SK-N-SH (cell line): ENCODE results near the gene PAPLN. TPM values are rescaled to one million over a fixed set of nuclear protein-coding genes. Genes with fewer than 3 reads are reported as not detected.

Experiments
- CTCF ChIA-PET: fragments of 300-600, 350-600 bp; formaldehyde crosslinking; extraction: SDS; loops from one replicate; lab custom pipeline; 2021; lab: Yijun Ruan, JAX
- POLR2A ChIA-PET: fragments of 350-600 bp; sonication (Branson Sonifier 250); formaldehyde crosslinking; extraction: SDS; loops from one replicate; lab custom pipeline; 2020; ENCODE audit warnings: antibody characterized with exemption, inconsistent platforms; lab: Yijun Ruan, JAX
- DNase-seq: peaks from one replicate; pipeline ENCODE4 v3.0.0; 2012
- H2AFZ ChIP-seq: fragments of 200-600 bp; sonication (generic); 2 replicates; pipeline ENCODE4 v1.8.1; 2016; ENCODE audit warnings: antibody characterized with exemption, mild to moderate bottlenecking, low read depth
- H3F3A ChIP-seq: fragments of 200-600 bp; sonication (generic); replicated peaks from 2 replicates; pipeline ENCODE3; 2016; ENCODE audit warnings: antibody characterized with exemption, mild to moderate bottlenecking; ENCODE audit not compliant: insufficient read depth
- H3K27ac ChIP-seq, 2 experiments: fragments of 200-500 bp in 1 of 2; fragments of 200-600 bp in 1 of 2; sonication (Bioruptor generic) in 1 of 2; sonication (generic), shearing (Covaris generic) in 1 of 2; 2 replicates each; pipeline versions ENCODE4 v1.5.1 to v1.6.1; 2014 to 2016; ENCODE audit warnings: low read depth in 2 of 2, inconsistent platforms in 1 of 2, low read length in 1 of 2, mild to moderate bottlenecking in 1 of 2, mixed read lengths in 1 of 2
- H3K27me3 ChIP-seq: fragments of 200-600 bp; sonication (generic), shearing (Covaris generic); 2 replicates; pipeline ENCODE4 v1.6.1; 2016; ENCODE audit warnings: mixed run types; ENCODE audit not compliant: insufficient read depth
- H3K36me3 ChIP-seq, 2 experiments: fragments of 200-500 bp in 1 of 2; fragments of 200-600 bp in 1 of 2; sonication (Bioruptor generic) in 1 of 2; sonication (generic) in 1 of 2; replicated peaks in 1 of 2; 2 replicates each; pipeline versions ENCODE3 to v1.5.1; 2014 to 2016; ENCODE audit warnings: low read length in 1 of 2, mild to moderate bottlenecking in 1 of 2; ENCODE audit not compliant: insufficient read depth in 2 of 2, control insufficient read depth in 1 of 2
- H3K4me1 ChIP-seq, 2 experiments: fragments of 200-500 bp in 1 of 2; fragments of 200-600 bp in 1 of 2; sonication (Bioruptor generic) in 1 of 2; sonication (generic), shearing (Covaris generic) in 1 of 2; 2 replicates each; pipeline versions ENCODE4 v1.5.1 to v1.6.1; 2014 to 2016; ENCODE audit warnings: low read depth in 1 of 2, low read length in 1 of 2, mixed run types in 1 of 2; ENCODE audit not compliant: insufficient read depth in 2 of 2, control insufficient read depth in 1 of 2
- H3K4me2 ChIP-seq: fragments of 200-600 bp; sonication (generic), shearing (Covaris generic); 2 replicates; pipeline ENCODE4 v1.6.1; 2017; ENCODE audit warnings: mixed run types
- H3K4me3 ChIP-seq, 2 experiments: fragments of 200-500 bp in 1 of 2; fragments of 200-600 bp in 1 of 2; sonication (Bioruptor generic) in 1 of 2; sonication (generic), shearing (Covaris generic) in 1 of 2; 2 replicates each; pipeline versions ENCODE4 v1.5.1 to v1.8.1; 2014 to 2016; ENCODE audit warnings: low read depth in 2 of 2, inconsistent platforms in 1 of 2, low read length in 1 of 2, mild to moderate bottlenecking in 1 of 2, mixed read lengths in 1 of 2, moderate library complexity in 1 of 2
- H3K79me2 ChIP-seq: fragments of 200-600 bp; sonication (generic); 2 replicates; pipeline ENCODE4 v1.8.1; 2017; ENCODE audit warnings: mild to moderate bottlenecking; ENCODE audit not compliant: insufficient read depth
- H3K9ac ChIP-seq: fragments of 200-600 bp; sonication (generic); 2 replicates; pipeline ENCODE4 v1.6.1; 2017; ENCODE audit warnings: mixed run types
- H3K9me2 ChIP-seq: fragments of 200-600 bp; sonication (generic); 2 replicates; pipeline ENCODE4 v1.6.1; 2017; ENCODE audit warnings: mixed run types
- H3K9me3 ChIP-seq: fragments of 200-600 bp; sonication (generic); 2 replicates; pipeline ENCODE4 v1.6.1; 2017; ENCODE audit warnings: mixed run types, mild to moderate bottlenecking, moderate library complexity
- H4K20me1 ChIP-seq: fragments of 200-600 bp; sonication (generic); 2 replicates; pipeline ENCODE4 v1.6.1; 2017; ENCODE audit warnings: mild to moderate bottlenecking, mixed run types; ENCODE audit not compliant: insufficient read depth
- CTCF ChIP-seq: fragments of 200-600 bp; sonication (generic); IDR thresholded peaks from 2 replicates; pipeline ENCODE4 v1.6.1; 2017; ENCODE audit warnings: antibody characterized with exemption, mild to moderate bottlenecking, moderate library complexity
- FOXJ3 ChIP-seq: sonication (generic); formaldehyde crosslinking; IDR thresholded peaks from 2 replicates; pipeline ENCODE4 v1.5.1; 2020; ENCODE audit warnings: mild to moderate bottlenecking, missing genetic modification reagents
- GABPA ChIP-seq: IDR thresholded peaks from 2 replicates; pipeline ENCODE4 v1.4.0; 2012; ENCODE audit warnings: low read depth, mild to moderate bottlenecking
- MAX ChIP-seq: IDR thresholded peaks from 2 replicates; pipeline ENCODE4 v1.4.0; 2012; ENCODE audit warnings: low read depth
- NRF1 ChIP-seq: IDR thresholded peaks from 2 replicates; pipeline ENCODE4 v1.6.1; 2012; ENCODE audit warnings: low read depth, mild to moderate bottlenecking, low read length
- PBX3 ChIP-seq: IDR thresholded peaks from 2 replicates; pipeline ENCODE4; 2012
- REST ChIP-seq: IDR thresholded peaks from 2 replicates; pipeline ENCODE4 v1.6.1; 2012; ENCODE audit warnings: mild to moderate bottlenecking, low read depth, low read length, moderate library complexity
- RXRA ChIP-seq: IDR thresholded peaks from 2 replicates; pipeline ENCODE4 v1.4.0; 2012; ENCODE audit warnings: low read depth, mild to moderate bottlenecking, borderline replicate concordance
- TCF12 ChIP-seq: IDR thresholded peaks from 2 replicates; pipeline ENCODE4 v1.4.0; 2012
- USF1 ChIP-seq: IDR thresholded peaks from 2 replicates; pipeline ENCODE4 v1.4.0; 2012; ENCODE audit warnings: low read depth, borderline replicate concordance
- WGBS: methylation state at CpG from one replicate; pipeline ENCODE4 v1.1.6; 2017; ENCODE audit warnings: low lambda C conversion rate; 5-methylcytosine and 5-hydroxymethylcytosine counted together
- polyA plus RNA-seq, 3 experiments: library from polyadenylated mRNA; depleted of rRNA; stranded (reverse); fragments of >200 nt; gene quantifications; 2 replicates each; pipeline ENCODE4 v1.2.3, GENCODE V29; 2012

The PAPLN gene
- polyA plus RNA-seq, 1 of the 3 experiments (the other 2 are of a cell fraction) = 0.13 TPM

- Histone ChIP-seq H4K20me1 (no peaks in the 10 kb centered on the region), H3K4me2 (no peak overlapping the region), H3K9ac (no peak overlapping the region), H3F3A (no peaks in the 10 kb centered on the region), H3K27ac (no peak overlapping the region), H2AFZ (no peak overlapping the region), H3K79me2 (no peaks in the 10 kb centered on the region), H3K4me1 (peaks cover 0 to 3% of the 10 kb centered on the region in 2 experiments; a peak in 1 of 4 replicates), H3K27me3 (no peaks in the 10 kb centered on the region), H3K9me3 (no peaks in the 10 kb centered on the region), H3K9me2 (no peaks in the 10 kb centered on the region), H3K36me3 (no peaks in the 10 kb centered on the region), H3K4me3 (no peak overlapping the region)
- TF ChIP-seq NRF1 = no peak
- TF ChIP-seq MAX = no peak
- no peak for TF ChIP-seq GABPA
- no peak for TF ChIP-seq FOXJ3 (CRISPR knock-in tag)
- no peak for TF ChIP-seq PBX3
- TF ChIP-seq TCF12 = no peak
- no peak for TF ChIP-seq USF1
- TF ChIP-seq REST = no peak
- TF ChIP-seq CTCF = no peak
- no peak for TF ChIP-seq RXRA
- DNase-seq = no peak
- ChIA-PET CTCF (no interaction called here), POLR2A (interaction anchor here (0.6 kb wide), 1 partner anchor 10 kb away, joined by 3 read pairs; no protein-coding TSS in a partner anchor)
- 83% methylated on average over 7 of the region's 9 CpGs for WGBS
These were observed 18.5 kb downstream of the PAPLN start for GRCh38 chr14:73255693-73256225.
